ENCODE data around the gene MSS51.

GRCh38 chr10:73460897-73461296 lies 27.5 kb upstream of the MSS51 start:
- TF ChIP-seq, protein P1, sequence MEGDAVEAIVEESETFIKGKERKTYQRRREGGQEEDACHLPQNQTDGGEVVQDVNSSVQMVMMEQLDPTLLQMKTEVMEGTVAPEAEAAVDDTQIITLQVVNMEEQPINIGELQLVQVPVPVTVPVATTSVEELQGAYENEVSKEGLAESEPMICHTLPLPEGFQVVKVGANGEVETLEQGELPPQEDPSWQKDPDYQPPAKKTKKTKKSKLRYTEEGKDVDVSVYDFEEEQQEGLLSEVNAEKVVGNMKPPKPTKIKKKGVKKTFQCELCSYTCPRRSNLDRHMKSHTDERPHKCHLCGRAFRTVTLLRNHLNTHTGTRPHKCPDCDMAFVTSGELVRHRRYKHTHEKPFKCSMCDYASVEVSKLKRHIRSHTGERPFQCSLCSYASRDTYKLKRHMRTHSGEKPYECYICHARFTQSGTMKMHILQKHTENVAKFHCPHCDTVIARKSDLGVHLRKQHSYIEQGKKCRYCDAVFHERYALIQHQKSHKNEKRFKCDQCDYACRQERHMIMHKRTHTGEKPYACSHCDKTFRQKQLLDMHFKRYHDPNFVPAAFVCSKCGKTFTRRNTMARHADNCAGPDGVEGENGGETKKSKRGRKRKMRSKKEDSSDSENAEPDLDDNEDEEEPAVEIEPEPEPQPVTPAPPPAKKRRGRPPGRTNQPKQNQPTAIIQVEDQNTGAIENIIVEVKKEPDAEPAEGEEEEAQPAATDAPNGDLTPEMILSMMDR (IDR thresholded peaks at IDR 0.05) = no peak
- TF ChIP-seq POLR2A (IDR thresholded peaks at IDR 0.05) = no peak

Data from esophagus squamous epithelium (tissue), 4 donors.